HCT116 (cell line): ENCODE data around the gene CEP57. TPM values are rescaled to one million over a fixed set of nuclear protein-coding genes. Genes with fewer than 3 reads are reported as not detected.

Experiments used
- ATAC-seq: fragments of 200-7000 bp; cut with Tn5 transposase; 2 replicates; pipeline ENCODE4 v1.9.1; 2020; ENCODE audit warnings: mild to moderate bottlenecking, moderate library complexity
- BruUV-seq: library from RNA; stranded (reverse); fragments of 400-500 nt; replicated peaks from 2 replicates; lab custom pipeline; 2021; lab: Mats Ljungman, UMichigan
- CTCF ChIA-PET: fragments of 300-600 bp; sonication (Branson Sonifier 250); formaldehyde crosslinking; loops from one replicate; lab custom pipeline; 2021; ENCODE audit warnings: antibody characterized with exemption; lab: Charles Lee
- POLR2A ChIA-PET: fragments of 300-600, 350-600 bp; sonication (Branson Sonifier 250); formaldehyde crosslinking; loops from one replicate; lab custom pipeline; 2021; ENCODE audit warnings: antibody characterized with exemption; lab: Charles Lee
- RAD21 ChIA-PET, 2 experiments: fragments of 300-600 bp; sonication (Branson Sonifier 250); formaldehyde crosslinking; loops; one replicate each; lab custom pipeline; 2023; ENCODE audit warnings: low total read pairs in 2 of 2; ENCODE audit not compliant: uncharacterized antibody in 2 of 2, unreplicated experiment in 2 of 2, low non-redundant PET in 1 of 2; lab: Charles Lee
- DNase-seq: peaks from one replicate; pipeline ENCODE4 v3.0.0-alpha.2; 2010; ENCODE audit warnings: low read depth, low spot score
- H2AFZ ChIP-seq: fragments of 200-600 bp; shearing (Covaris generic), sonication (generic); 2 replicates; pipeline ENCODE4 v1.6.1; 2017; ENCODE audit warnings: low read depth, mixed run types, mixed read lengths, antibody characterized with exemption, low read length; ENCODE audit not compliant: poor library complexity, severe bottlenecking
- H3K27ac ChIP-seq: 2 replicates; pipeline ENCODE4 v1.5.1; 2012; ENCODE audit warnings: low read depth, low read length
- H3K27me3 ChIP-seq: fragments of 200-600 bp; sonication (generic); 2 replicates; pipeline ENCODE4 v1.6.1; 2016; ENCODE audit warnings: mixed run types, low read length, mixed read lengths; ENCODE audit not compliant: insufficient read depth
- H3K36me3 ChIP-seq, 2 experiments: fragments of 200-500 bp in 1 of 2; fragments of 200-600 bp in 1 of 2; sonication (Bioruptor generic) in 1 of 2; sonication (generic) in 1 of 2; 2 replicates each; pipeline versions ENCODE4 v1.5.1 to v1.6.1; 2014 to 2016; ENCODE audit warnings: low read length in 2 of 2, inconsistent platforms in 1 of 2, mixed read lengths in 1 of 2, mixed run types in 1 of 2; ENCODE audit not compliant: insufficient read depth in 2 of 2, control insufficient read depth in 1 of 2
- H3K4me1 ChIP-seq, 2 experiments: fragments of 200-600 bp in 1 of 2; sonication (generic) in 1 of 2; 2 replicates each; pipeline versions ENCODE4 v1.5.1 to v1.6.1; 2012 to 2017; ENCODE audit warnings: low read length in 2 of 2, inconsistent platforms in 1 of 2, mild to moderate bottlenecking in 1 of 2, mixed read lengths in 1 of 2, mixed run types in 1 of 2, moderate library complexity in 1 of 2; ENCODE audit not compliant: insufficient read depth in 2 of 2, control insufficient read depth in 1 of 2
- H3K4me2 ChIP-seq: fragments of 200-600 bp; sonication (generic); 2 replicates; pipeline ENCODE4 v1.6.1; 2017; ENCODE audit warnings: mixed run types, low read length, mixed read lengths
- H3K4me3 ChIP-seq, 2 experiments: fragments of 200-600 bp in 1 of 2; sonication (generic) in 1 of 2; replicated peaks in 1 of 2; 2 replicates each; pipeline ENCODE4 v1.5.1; 2011 to 2016; ENCODE audit warnings: low read length in 2 of 2, control low read depth in 1 of 2, low read depth in 1 of 2, mild to moderate bottlenecking in 1 of 2, mixed read lengths in 1 of 2, mixed run types in 1 of 2
- H3K79me2 ChIP-seq: fragments of 200-600 bp; sonication (generic); 2 replicates; pipeline ENCODE4 v1.6.1; 2017; ENCODE audit warnings: mild to moderate bottlenecking, mixed run types, low read length, moderate library complexity, mixed read lengths; ENCODE audit not compliant: insufficient read depth
- H3K9ac ChIP-seq: fragments of 200-600 bp; sonication (generic); 2 replicates; pipeline ENCODE4 v1.6.1; 2016; ENCODE audit warnings: low read length, mixed read lengths
- H3K9me2 ChIP-seq: fragments of 200-600 bp; sonication (generic), shearing (Covaris generic); 2 replicates; pipeline ENCODE4 v1.6.1; 2017; ENCODE audit warnings: mixed run types, mild to moderate bottlenecking, moderate library complexity; ENCODE audit not compliant: insufficient read depth
- H3K9me3 ChIP-seq, 2 experiments: fragments of 200-500 bp in 1 of 2; fragments of 200-600 bp in 1 of 2; sonication (Bioruptor generic) in 1 of 2; sonication (generic) in 1 of 2; 2 replicates each; pipeline ENCODE4 v1.6.1; 2014 to 2017; ENCODE audit warnings: low read length in 2 of 2, mixed read lengths in 2 of 2, inconsistent platforms in 1 of 2, low read depth in 1 of 2, mild to moderate bottlenecking in 1 of 2, mixed run types in 1 of 2, moderate library complexity in 1 of 2; ENCODE audit not compliant: control insufficient read depth in 1 of 2, insufficient read depth in 1 of 2
- H4K20me1 ChIP-seq: fragments of 200-600 bp; sonication (generic), shearing (Covaris generic); 2 replicates; pipeline ENCODE4 v1.6.1; 2017; ENCODE audit warnings: mixed run types, mild to moderate bottlenecking, moderate library complexity; ENCODE audit not compliant: insufficient read depth
- ATF3 ChIP-seq: IDR thresholded peaks from 2 replicates; pipeline ENCODE4 v1.6.1; 2012
- CBX3 ChIP-seq: IDR thresholded peaks from 2 replicates; pipeline ENCODE4 v1.6.1; 2012; ENCODE audit warnings: low read depth
- CEBPB ChIP-seq: IDR thresholded peaks from 2 replicates; pipeline ENCODE4 v1.6.1; 2012; ENCODE audit warnings: low read depth
- CTCF ChIP-seq, 3 experiments: fragments of 200-600 bp in 1 of 3; sonication (generic) in 1 of 3; IDR thresholded peaks in 2 of 3; conservative IDR thresholded peaks in 1 of 3; 2 replicates each; pipeline ENCODE4 v1.5.1; 2012 to 2017; ENCODE audit warnings: low read depth in 2 of 3, low read length in 2 of 3, antibody characterized with exemption in 1 of 3, borderline replicate concordance in 1 of 3, control low read depth in 1 of 3, mild to moderate bottlenecking in 1 of 3, mixed read lengths in 1 of 3, mixed run types in 1 of 3, moderate library complexity in 1 of 3; ENCODE audit not compliant: insufficient read depth in 1 of 3
- ELF1 ChIP-seq: IDR thresholded peaks from 2 replicates; pipeline ENCODE4 v1.6.1; 2012; ENCODE audit warnings: low read depth, borderline replicate concordance
- EZH2 ChIP-seq: fragments of 200-600 bp; sonication (generic); IDR thresholded peaks from 2 replicates; pipeline ENCODE4 v1.6.1; 2017; ENCODE audit warnings: antibody characterized with exemption, mixed run types
- JUND ChIP-seq: IDR thresholded peaks from 2 replicates; pipeline ENCODE4 v1.6.1; 2012
- POLR2A ChIP-seq: IDR thresholded peaks from 2 replicates; pipeline ENCODE4 v1.7.0; 2011; ENCODE audit warnings: borderline replicate concordance; ENCODE audit not compliant: insufficient read depth, insufficient read length; ENCODE audit errors: extremely low read depth
- RAD21 ChIP-seq: IDR thresholded peaks from 2 replicates; pipeline ENCODE4 v1.6.1; 2012; ENCODE audit warnings: low read depth, mild to moderate bottlenecking
- REST ChIP-seq: IDR thresholded peaks from 2 replicates; pipeline ENCODE4 v1.6.1; 2012; ENCODE audit warnings: low read depth
- SRF ChIP-seq: IDR thresholded peaks from 2 replicates; pipeline ENCODE4 v1.6.1; 2012; ENCODE audit warnings: low read depth
- YY1 ChIP-seq: IDR thresholded peaks from 2 replicates; pipeline ENCODE4 v1.6.1; 2011; ENCODE audit warnings: low read length, low read depth, moderate library complexity, mild to moderate bottlenecking; ENCODE audit not compliant: insufficient replicate concordance; ENCODE audit errors: extremely low read depth
- ZFX ChIP-seq: fragments of 450-650 bp; IDR thresholded peaks from 2 replicates; pipeline ENCODE4 v1.6.1; 2017
- ZNF274 ChIP-seq: fragments of 200-500 bp; sonication (Bioruptor generic); IDR thresholded peaks from 2 replicates; pipeline ENCODE4 v1.6.1; 2014; ENCODE audit warnings: mild to moderate bottlenecking, low read depth, low read length, inconsistent platforms
- intact Hi-C: fragments of 100-400 bp; cut with micrococcal nuclease; formaldehyde crosslinking; loops from 2 replicates; pipeline ENCODE4 v1.10.0; 2022
- total RNA-seq: library from RNA; stranded (reverse); gene quantifications from one replicate; pipeline ENCODE4 v1.2.1, GENCODE V29; 2021; ENCODE audit not compliant: unreplicated experiment

Gene CEP57
- total RNA-seq, 1 experiment from 2014 or later, result 43.3 TPM

- RAD21 ChIA-PET, result no interaction called here
- Histone ChIP-seq H3K27ac (no peak overlapping the region), H3K9me3 (no peaks in the 10 kb centered on the region), H3K4me1 (peaks cover 9 to 18% of the 10 kb centered on the region in 2 experiments; a peak in 3 of 4 replicates), H3K9me2 (no peaks in the 10 kb centered on the region), H3K79me2 (peaks cover 76% of the 10 kb centered on the region), H3K4me2 (no peak overlapping the region), H3K4me3 (no peak overlapping the region), H4K20me1 (no peaks in the 10 kb centered on the region; the same call in 1 of the 2 replicates), H3K9ac (no peak overlapping the region), H3K36me3 (no peaks in the 10 kb centered on the region), H2AFZ (no peak overlapping the region), H3K27me3 (no peaks in the 10 kb centered on the region)
- DNase-seq, result no peak
- BruUV-seq, result no TSS peak
- intact Hi-C loops, result loop anchor here (5.0 kb wide), 1 partner anchor 600 kb away; the partner anchor contains the start of gene JRKL
- ATAC-seq, result no peak
- TF ChIP-seq EZH2 (no peak), REST (no peak), CEBPB (no peak), ZNF274 (no peak), CTCF (IDR thresholded peaks at IDR 0.05 in 2 of 3, conservative IDR thresholded peaks at IDR 0.05 in 1 of 3; ENCODE audit: borderline replicate concordance in 1 of 3, insufficient read depth in 1 of 3, low read depth in 2 of 3, low read length in 2 of 3) (no peak), YY1 (no peak), RAD21 (no peak), ATF3 (no peak), ZFX (no peak), SRF (no peak), POLR2A (no peak), JUND (no peak), CBX3 (no peak), ELF1 (no peak)
- CTCF ChIA-PET, result no interaction called here
- POLR2A ChIA-PET, result no interaction called here
Observed at GRCh38 chr11:95792700-95793099, 2.4 kb downstream of the CEP57 start.
